Mucosa of stomach (tissue), 1 donor: ENCODE measurements around the gene CCDC142.

Experiments
- H3K27me3 ChIP-seq: one replicate; pipeline ENCODE4 v1.7.0; 2013; ENCODE audit warnings: mild to moderate bottlenecking, low read length; ENCODE audit not compliant: control insufficient read depth, insufficient read depth
- H3K36me3 ChIP-seq: one replicate; pipeline ENCODE4 v1.7.0; 2013; ENCODE audit warnings: low read length; ENCODE audit not compliant: control insufficient read depth, insufficient read depth
- H3K4me1 ChIP-seq: one replicate; pipeline ENCODE4 v1.7.0; 2013; ENCODE audit warnings: mild to moderate bottlenecking, low read length; ENCODE audit not compliant: control insufficient read depth, insufficient read depth
- H3K4me3 ChIP-seq: one replicate; pipeline ENCODE4 v1.7.0; 2013; ENCODE audit warnings: low read length
- H3K9ac ChIP-seq: one replicate; pipeline ENCODE4 v1.7.0; 2013; ENCODE audit warnings: mild to moderate bottlenecking, low read length, moderate library complexity
- H3K9me3 ChIP-seq: one replicate; pipeline ENCODE4 v1.7.0; 2013; ENCODE audit warnings: mild to moderate bottlenecking, low read length, moderate library complexity; ENCODE audit not compliant: control insufficient read depth
- donor health status: Pancreatic carcinoma.

Gene CCDC142

DNA sequence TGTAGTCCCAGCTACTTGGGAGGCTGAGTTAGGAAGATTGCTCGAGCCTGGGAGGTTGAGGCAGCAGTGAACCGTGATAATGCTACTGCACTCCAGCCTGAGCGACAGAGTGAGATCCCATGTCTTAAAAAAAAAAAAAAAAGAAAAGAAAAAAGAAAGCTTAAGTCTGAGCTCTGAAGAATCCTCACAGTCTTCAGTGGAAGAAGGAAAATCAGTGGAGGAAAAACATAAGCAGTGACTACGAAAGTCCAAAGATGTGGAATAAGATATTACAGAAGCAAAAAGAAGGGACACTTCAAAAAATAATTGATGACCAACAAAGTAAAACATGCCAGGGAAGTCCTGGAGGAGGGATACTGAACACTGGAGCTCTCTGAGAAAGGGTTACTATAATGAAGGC is 27.5 kb upstream of the CCDC142 start:
- Histone ChIP-seq H3K27me3 (peaks cover 66% of the 10 kb centered on the region), H3K36me3 (no peaks in the 10 kb centered on the region), H3K9ac (no peak overlapping the region), H3K4me3 (no peak overlapping the region), H3K4me1 (peaks cover 36% of the 10 kb centered on the region), H3K9me3 (no peaks in the 10 kb centered on the region)

DNA sequence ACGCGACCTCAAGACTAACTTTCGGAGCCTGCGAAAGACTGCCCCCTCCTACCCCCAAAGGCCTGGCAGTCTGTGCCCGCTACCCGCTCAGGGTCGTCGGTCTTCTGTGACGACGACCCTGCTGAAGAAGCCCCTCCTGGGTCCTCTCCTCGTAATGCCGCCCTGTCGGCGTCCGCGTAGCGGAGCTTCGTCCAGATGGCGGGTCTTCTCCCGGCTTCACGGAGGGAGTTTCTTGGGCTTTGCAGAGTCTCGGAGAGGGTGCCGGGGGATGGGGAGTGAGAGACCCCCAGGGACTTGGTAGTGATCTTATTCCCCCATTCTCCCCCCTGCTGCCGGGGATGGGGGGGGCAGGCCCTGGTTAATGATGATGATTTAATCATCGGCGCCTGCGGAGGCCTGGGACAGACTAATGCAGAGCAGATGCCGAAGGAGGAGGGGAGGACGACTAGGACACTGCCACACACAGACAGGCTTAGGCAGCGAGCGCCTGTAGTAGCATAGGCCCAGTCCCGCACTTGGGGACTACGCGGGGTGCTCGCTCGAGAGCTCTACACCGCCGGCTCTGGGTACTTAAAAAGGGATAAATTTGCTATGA is 25.2 kb upstream of the CCDC142 start:
- H3K4me3 ChIP-seq, result peak overlapping the region; percentile 92
- no peaks in the 10 kb centered on the region for H3K9me3 ChIP-seq
- no peaks in the 10 kb centered on the region for H3K36me3 ChIP-seq
- peaks cover 43% of the 10 kb centered on the region for H3K4me1 ChIP-seq
- H3K9ac ChIP-seq, result peak overlapping the region; percentile 91
- H3K27me3 ChIP-seq, result peaks cover 43% of the 10 kb centered on the region

DNA sequence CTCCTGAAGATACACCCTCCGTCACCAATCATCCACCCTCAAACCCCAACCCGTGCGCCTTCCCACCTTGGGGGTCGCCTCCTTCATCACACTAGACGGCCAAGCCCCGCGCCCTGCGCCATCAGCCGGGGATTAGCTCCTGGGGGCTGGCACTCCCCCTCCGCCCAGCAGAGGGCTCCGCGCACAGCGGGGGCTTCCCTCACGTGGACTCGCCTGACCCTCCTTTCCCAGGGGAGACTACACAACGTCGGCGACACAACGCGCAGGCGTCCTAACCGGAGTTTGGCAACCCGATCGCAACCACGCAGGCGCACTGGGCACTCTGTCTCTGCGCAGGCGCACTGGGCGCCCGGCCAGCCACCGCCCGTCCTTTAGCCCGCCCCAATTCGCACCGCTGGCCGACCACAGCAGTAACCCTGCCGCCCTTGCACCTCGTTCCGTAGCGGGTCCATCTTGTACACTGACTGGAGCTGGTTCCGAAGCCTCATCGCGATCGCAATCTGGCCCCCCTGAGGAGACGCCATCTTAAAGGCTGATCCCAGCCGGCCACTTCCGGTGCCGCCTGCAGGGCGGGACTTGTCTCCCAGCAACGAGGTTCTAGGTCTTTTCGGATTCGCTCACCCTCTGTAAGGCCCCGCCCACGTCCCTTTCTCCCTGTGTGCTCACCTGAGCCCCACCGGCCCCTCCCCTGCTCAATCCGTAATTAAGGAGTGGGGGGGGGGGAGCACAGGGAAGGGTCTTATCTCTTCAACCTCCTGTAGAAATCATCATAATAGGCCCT is 24.5 kb upstream of the CCDC142 start, which contains the start of gene PCGF1:
PCGF1 (minus strand) TSS at position 551 of the 781 bp plus-strand sequence; CDS start at position 524, 27 bp downstream.
- H3K9me3 ChIP-seq, result no peaks in the 10 kb centered on the region
- H3K4me3 ChIP-seq, result peak within 1 kb of the TSS; percentile 92
- H3K9ac ChIP-seq, result peak within 1 kb of the TSS; percentile 91
- H3K27me3 ChIP-seq, result peaks cover 36% of the 10 kb centered on the region
- no peaks in the 10 kb centered on the region for H3K36me3 ChIP-seq
- peaks cover 43% of the 10 kb centered on the region for H3K4me1 ChIP-seq

DNA sequence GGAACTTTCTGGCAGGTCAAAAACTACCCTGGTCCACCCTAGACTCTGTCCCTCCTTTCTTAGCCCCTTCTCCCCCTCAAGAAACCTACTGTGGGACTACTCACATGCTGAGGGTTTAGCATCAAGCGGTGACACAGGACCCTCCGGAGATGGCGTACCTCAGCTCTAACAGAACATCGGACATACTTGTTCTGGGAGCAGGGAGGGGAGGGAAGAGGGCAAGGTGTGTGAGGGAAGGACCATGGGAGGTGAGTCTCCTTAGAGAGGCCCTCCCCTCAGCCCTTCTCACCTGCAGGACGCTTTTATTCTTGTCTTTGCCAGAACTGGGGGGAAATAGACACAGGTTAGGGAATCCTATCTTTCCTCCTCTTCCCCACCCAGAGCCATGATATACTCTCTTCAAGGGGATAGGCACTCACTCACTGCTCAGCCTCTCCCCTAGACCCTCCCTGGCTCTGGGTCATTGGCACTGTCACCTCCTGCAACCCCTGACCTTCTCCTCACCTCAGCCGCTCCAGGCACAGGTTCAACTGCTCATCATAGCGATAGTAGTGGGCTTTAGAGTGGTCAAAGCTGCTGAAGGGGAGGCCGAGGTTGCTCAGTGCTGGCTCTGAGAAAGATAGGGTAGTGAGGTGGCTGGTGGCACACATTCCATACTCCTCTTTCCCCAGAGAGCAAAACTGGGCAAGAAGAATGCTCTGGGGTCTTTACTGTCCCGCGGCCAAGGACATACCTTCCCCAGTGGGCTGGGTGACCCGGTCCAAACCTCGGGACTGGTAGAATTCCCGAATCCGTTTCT is 22.8 kb upstream of the CCDC142 start:
- Histone ChIP-seq H3K4me3 (no peak overlapping the region), H3K9me3 (no peaks in the 10 kb centered on the region), H3K9ac (no peak overlapping the region), H3K27me3 (peaks cover 28% of the 10 kb centered on the region), H3K4me1 (peaks cover 48% of the 10 kb centered on the region), H3K36me3 (no peaks in the 10 kb centered on the region)

DNA sequence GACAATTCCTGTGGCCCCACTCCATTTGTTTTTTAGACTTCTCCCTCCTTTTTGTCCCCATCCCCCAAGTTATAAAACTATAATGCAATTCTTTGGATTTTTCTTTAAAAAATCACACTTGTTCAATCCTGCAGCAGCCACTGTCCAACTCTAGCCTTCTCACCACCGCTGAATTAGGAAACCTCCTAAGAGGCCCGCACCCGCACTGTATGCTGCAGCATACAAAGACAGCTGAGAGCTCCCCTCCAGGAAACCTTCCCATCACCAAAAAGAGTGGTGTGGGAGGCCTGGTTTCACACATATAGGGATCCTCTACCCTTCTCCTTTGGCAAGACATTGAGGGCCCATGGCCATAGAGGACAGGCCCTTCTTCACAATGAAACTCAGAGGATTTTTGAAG is 21.8 kb upstream of the CCDC142 start:
- no peaks in the 10 kb centered on the region for H3K9me3 ChIP-seq
- peak overlapping the region; percentile 88 for H3K4me3 ChIP-seq
- H3K4me1 ChIP-seq, result peaks cover 52% of the 10 kb centered on the region
- H3K36me3 ChIP-seq, result no peaks in the 10 kb centered on the region
- H3K9ac ChIP-seq, result no peak overlapping the region
- peaks cover 28% of the 10 kb centered on the region for H3K27me3 ChIP-seq

DNA sequence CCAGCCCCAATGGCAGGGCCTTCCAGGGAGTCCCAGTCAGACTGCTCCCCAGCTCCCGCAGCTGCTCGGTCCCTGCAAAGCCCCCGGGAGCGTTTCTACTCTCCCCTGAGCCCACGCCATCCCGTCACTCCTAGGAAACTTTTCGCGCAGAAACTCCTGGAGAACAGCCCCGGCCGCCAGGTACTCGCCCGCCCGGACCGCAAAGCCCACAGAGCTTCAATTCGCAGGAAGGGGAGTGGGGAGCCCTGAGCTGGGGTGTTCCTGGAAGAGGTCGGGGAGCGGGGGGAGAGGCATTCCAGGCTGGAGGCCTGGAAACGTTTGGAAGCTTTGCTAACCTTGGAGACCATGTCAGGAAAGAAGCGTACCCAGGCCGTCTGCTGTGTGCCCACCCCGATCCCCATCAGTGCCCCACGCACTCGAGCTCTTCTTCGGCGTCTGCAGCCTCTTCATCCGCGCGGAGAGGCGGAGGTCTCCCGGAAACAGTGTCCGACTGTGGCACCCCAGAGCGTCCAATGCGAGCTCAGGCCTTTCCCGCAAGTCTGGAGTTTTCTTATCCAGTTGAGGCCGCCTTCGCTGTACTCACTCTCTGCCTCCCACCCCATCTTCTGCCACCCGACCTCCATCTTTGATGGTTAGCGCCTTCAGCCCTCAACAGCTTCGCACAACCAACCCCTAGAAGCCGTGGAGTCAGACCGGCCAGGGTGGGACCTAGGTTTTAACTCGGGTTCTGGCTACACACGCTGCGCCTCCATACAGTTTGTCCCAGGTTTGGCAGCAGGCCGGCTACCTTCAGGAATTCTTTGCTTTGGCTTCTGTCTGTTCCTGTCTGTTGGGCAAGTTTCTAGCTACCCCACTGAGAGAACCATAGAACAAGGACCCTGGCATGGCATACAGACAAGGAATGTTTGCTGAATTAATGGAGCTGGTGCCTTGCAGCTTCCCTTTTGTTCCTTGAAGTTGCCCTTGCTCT is 21.0 kb upstream of the CCDC142 start:
- peaks cover 58% of the 10 kb centered on the region for H3K4me1 ChIP-seq
- H3K9ac ChIP-seq, result peak overlapping the region; percentile 99
- no peaks in the 10 kb centered on the region for H3K9me3 ChIP-seq
- peak overlapping the region; percentile 88 for H3K4me3 ChIP-seq
- no peaks in the 10 kb centered on the region for H3K36me3 ChIP-seq
- peaks cover 33% of the 10 kb centered on the region for H3K27me3 ChIP-seq

DNA sequence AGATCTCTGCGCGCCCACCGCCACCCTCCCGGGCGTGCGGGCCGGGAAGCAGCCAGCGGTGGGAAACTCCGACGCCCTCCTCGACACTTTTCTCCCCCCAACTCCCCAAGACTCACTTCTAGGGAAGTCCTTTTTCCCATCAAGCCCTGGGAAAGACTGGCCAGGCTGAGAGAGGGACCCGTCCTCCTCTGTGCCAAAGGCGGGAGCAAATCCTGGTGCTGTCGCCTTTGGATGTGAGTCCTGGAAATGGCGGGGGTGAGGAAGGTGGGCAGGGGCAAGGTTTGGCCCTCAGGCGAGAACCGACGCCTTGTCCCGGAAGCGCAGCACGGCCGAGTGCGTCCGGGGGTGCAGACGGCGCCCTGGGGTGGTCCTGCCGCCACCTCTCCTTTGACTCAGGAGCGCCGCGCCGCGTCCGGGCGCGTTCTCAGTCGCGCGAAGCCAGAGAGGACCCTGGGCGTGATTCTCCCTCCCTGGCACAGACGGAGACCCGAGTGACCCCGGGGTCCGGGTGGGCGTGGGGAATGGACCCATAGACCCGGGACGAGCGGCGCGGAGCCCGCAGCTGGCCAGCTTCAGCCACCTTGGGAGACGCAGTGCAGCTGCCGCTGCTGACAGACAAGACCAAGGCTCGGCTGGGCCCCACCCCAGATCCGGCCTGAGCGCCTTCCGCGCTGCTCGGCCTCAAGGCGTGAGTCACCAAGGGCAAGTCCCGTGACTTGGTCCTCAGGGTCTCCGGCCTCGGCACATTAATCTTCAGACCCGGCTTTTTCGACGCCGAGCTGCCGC is 20.1 kb upstream of the CCDC142 start:
- Histone ChIP-seq H3K4me3 (peak overlapping the region; percentile 88), H3K9me3 (no peaks in the 10 kb centered on the region), H3K4me1 (peaks cover 58% of the 10 kb centered on the region), H3K9ac (peak overlapping the region; percentile 99), H3K36me3 (no peaks in the 10 kb centered on the region), H3K27me3 (peaks cover 36% of the 10 kb centered on the region)

DNA sequence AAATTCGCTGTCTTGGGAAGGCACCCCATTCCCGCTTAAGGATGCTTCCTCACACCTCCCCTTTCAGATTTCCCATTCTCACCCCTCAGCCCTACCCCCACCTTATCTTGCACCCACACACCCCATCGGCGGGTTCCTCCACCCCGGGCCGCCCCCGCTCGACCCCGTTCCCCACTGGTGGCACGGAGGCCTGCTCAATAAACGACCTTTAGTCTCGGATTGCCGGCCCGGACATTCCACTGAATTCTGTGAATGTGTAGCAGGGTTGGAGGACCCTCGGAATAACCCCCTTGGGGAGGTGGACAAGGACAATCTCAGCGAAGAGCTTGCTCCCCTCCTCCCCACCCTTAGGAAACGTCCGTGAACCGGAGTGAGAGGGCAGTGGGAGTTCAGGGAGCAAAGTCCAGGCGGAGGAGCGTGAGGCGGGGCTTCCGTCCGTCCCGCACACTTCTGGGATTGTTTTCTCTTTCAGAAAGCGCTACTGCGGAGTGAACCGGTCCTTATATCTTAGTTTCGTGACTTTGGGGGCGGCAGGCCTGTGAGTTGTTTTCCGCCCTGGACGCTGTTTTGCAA is 19.4 kb upstream of the CCDC142 start:
- peak overlapping the region; percentile 88 for H3K4me3 ChIP-seq
- peaks cover 41% of the 10 kb centered on the region for H3K27me3 ChIP-seq
- peaks cover 63% of the 10 kb centered on the region for H3K4me1 ChIP-seq
- no peaks in the 10 kb centered on the region for H3K9me3 ChIP-seq
- no peaks in the 10 kb centered on the region for H3K36me3 ChIP-seq
- H3K9ac ChIP-seq, result peak overlapping the region; percentile 99

DNA sequence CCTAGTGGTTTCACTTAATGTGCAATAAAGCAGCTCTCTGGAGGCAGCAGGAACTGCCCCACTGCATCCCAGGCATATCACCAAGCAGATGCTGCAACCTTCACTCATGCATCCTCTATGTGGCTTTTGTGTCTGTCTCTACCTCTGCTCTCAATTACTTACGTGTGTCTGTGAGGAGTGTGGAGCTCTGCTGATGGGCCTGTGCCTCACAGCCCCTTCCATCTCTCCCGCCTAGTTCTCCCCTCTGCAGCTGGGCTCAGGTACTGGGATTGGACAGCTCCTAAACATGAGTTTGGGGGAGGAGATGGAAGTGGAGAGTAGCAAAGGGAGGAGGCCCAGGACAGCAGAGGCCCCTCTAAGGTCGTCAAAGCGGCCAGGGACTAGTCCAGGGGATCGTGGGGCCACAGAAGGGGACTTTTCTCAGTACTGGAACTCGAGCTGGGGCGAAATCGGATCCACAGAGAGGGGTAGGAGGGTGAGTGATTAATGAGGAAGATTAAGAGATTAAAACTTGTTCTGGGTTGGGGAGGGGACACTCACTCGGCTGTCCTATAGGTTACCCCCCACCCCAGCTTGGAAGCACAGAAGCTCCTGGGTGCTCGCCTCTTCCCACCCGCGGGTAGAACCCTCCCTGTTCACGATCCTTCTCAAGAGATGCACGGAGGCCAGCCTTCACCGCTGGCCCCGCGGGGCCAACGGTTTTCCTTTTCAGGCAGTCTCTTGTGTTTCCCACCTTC is 18.7 kb upstream of the CCDC142 start:
- peaks cover 46% of the 10 kb centered on the region for H3K27me3 ChIP-seq
- peak overlapping the region; percentile 99 for H3K9ac ChIP-seq
- H3K4me1 ChIP-seq, result peaks cover 58% of the 10 kb centered on the region
- no peak overlapping the region for H3K4me3 ChIP-seq
- no peaks in the 10 kb centered on the region for H3K9me3 ChIP-seq
- no peaks in the 10 kb centered on the region for H3K36me3 ChIP-seq

DNA sequence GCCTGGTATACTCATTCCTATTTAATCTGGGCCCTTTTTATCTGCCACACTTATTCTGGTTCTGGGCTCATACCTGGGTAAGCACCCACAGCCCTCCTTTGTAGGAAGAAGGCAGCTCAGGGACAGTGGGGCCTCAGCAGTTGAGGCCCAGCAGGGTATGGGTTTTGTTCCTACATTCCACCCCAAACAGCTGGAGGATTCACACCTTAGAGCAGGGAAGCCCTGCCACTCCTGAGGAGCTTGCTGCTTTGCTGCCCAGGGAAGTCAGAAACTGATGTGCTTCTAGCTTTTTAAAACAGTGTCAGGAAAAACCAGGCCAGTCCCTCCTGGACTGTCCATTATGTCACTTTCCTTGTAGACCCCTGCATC is 17.8 kb upstream of the CCDC142 start:
- Histone ChIP-seq H3K27me3 (peaks cover 46% of the 10 kb centered on the region), H3K9me3 (no peaks in the 10 kb centered on the region), H3K36me3 (no peaks in the 10 kb centered on the region), H3K4me1 (peaks cover 49% of the 10 kb centered on the region), H3K9ac (no peak overlapping the region), H3K4me3 (no peak overlapping the region)
